HepG2 (cell line): Measurements from ENCODE around the gene ZBTB7A. TPM values are rescaled to one million over a fixed set of nuclear protein-coding genes. Genes with fewer than 3 reads are reported as not detected.

ENCODE experiments used
- ASH2L ChIP-seq: fragments of 300-600, 200-600 bp; sonication (generic); IDR thresholded peaks from 2 replicates; pipeline ENCODE4 v1.7.0; 2017; ENCODE audit warnings: low read depth, mild to moderate bottlenecking, moderate library complexity, mixed read lengths, low read length; ENCODE audit not compliant: insufficient read length
- ATF6 ChIP-seq: sonication (generic); formaldehyde crosslinking; conservative IDR thresholded peaks from 2 replicates; pipeline ENCODE4 v1.4.0; 2020; ENCODE audit warnings: missing genetic modification reagents
- FOXM1 ChIP-seq: sonication (generic); formaldehyde crosslinking; IDR thresholded peaks from 2 replicates; pipeline ENCODE4 v1.5.0; 2020; ENCODE audit warnings: missing genetic modification reagents
- GRHL1 ChIP-seq: sonication (generic); formaldehyde crosslinking; conservative IDR thresholded peaks from 2 replicates; pipeline ENCODE4 v1.8.0; 2022; ENCODE audit warnings: missing genetic modification reagents
- HMGXB4 ChIP-seq, 2 experiments: sonication (generic) in 1 of 2; formaldehyde crosslinking in 1 of 2; IDR thresholded peaks; 2 replicates each; pipeline versions ENCODE4 v1.4.0 to v1.6.1; 2018 to 2020; ENCODE audit warnings: missing genetic modification reagents in 2 of 2, borderline replicate concordance in 1 of 2, low read depth in 1 of 2, mild to moderate bottlenecking in 1 of 2, missing biosample characterization in 1 of 2
- HNRNPH1 ChIP-seq: fragments of 200-400 bp; formaldehyde crosslinking; optimal IDR thresholded peaks from 2 replicates; pipeline ENCODE3; 2017; ENCODE audit warnings: mild to moderate bottlenecking, low read depth, low read length
- NFAT5 ChIP-seq: sonication (generic); formaldehyde crosslinking; IDR thresholded peaks from 2 replicates; pipeline ENCODE4 v1.4.0; 2020; ENCODE audit warnings: missing genetic modification reagents
- PLRG1 ChIP-seq: fragments of 450-650 bp; conservative IDR thresholded peaks from 2 replicates; pipeline ENCODE4 v1.6.1; 2016
- RARA ChIP-seq: IDR thresholded peaks from 2 replicates; pipeline ENCODE4 v1.6.1; 2016; ENCODE audit warnings: missing genetic modification reagents, missing compliant biosample characterization
- SP4 ChIP-seq: sonication (generic); formaldehyde crosslinking; IDR thresholded peaks from 2 replicates; pipeline ENCODE4 v1.8.1; 2023; ENCODE audit warnings: mild to moderate bottlenecking, missing genetic modification reagents
- SSRP1 ChIP-seq: IDR thresholded peaks from 2 replicates; pipeline ENCODE4 v1.6.1; 2016; ENCODE audit warnings: control low read depth
- ZBTB42 ChIP-seq: sonication (generic); formaldehyde crosslinking; IDR thresholded peaks from 2 replicates; pipeline ENCODE4 v1.5.0; 2020; ENCODE audit warnings: mild to moderate bottlenecking, missing genetic modification reagents
- ZNF234 ChIP-seq: sonication (generic); formaldehyde crosslinking; conservative IDR thresholded peaks from 2 replicates; pipeline ENCODE4 v1.5.1; 2020; ENCODE audit warnings: mild to moderate bottlenecking, missing genetic modification reagents
- ZNF570 ChIP-seq: sonication (generic); formaldehyde crosslinking; IDR thresholded peaks from 2 replicates; pipeline ENCODE4 v1.4.0; 2020; ENCODE audit warnings: mild to moderate bottlenecking, missing genetic modification reagents, borderline replicate concordance
- ZNF678 ChIP-seq: sonication (generic); formaldehyde crosslinking; IDR thresholded peaks from 2 replicates; pipeline ENCODE4 v1.4.0; 2020; ENCODE audit warnings: mild to moderate bottlenecking, missing genetic modification reagents
- ZNF709 ChIP-seq: sonication (generic); formaldehyde crosslinking; IDR thresholded peaks from 2 replicates; pipeline ENCODE4 v1.5.0; 2020; ENCODE audit warnings: mild to moderate bottlenecking, missing genetic modification reagents
- polyA plus RNA-seq, 8 experiments: library from polyadenylated mRNA; depleted of rRNA in 3 of 8; stranded (reverse) in 7 of 8; unstranded in 1 of 8; fragments of >200 nt; fragmentation: Illumina TruSeq in 4 of 8; extraction: Trizol in 4 of 8; gene quantifications; 2 replicates each; pipeline versions ENCODE4 v1.2.1 to v1.2.3, GENCODE V29; 2011 to 2016; ENCODE audit warnings: low read depth in 4 of 8, missing spikeins in 1 of 8, mixed read lengths in 1 of 8; ENCODE audit not compliant: insufficient read depth in 1 of 8
- total RNA-seq, 5 experiments: library from RNA; depleted of rRNA; stranded (reverse); fragments of >200 nt; fragmentation: Illumina TruSeq; extraction: Trizol; gene quantifications; 2 replicates each; pipeline ENCODE4 v1.2.3, GENCODE V29; 2016; ENCODE audit warnings: low read depth in 1 of 5

ZBTB7A gene
- total and polyA plus RNA-seq, 2 of the 13 experiments (the other 11 are each of a cell fraction or from before 2014, with no cell fraction given): 3.6 to 4.0 TPM

- TF ChIP-seq GRHL1 (no peak), NFAT5 (CRISPR knock-in tag) (no peak), ZNF234 (CRISPR knock-in tag) (no peak), ZNF570 (CRISPR knock-in tag) (no peak), ZNF709 (CRISPR knock-in tag) (0 out of 2 replicates have a peak, but pooled peaks have one; percentile 55), PLRG1 (no peak), FOXM1 (CRISPR knock-in tag) (no peak), RARA (CRISPR knock-in tag) (no peak), ASH2L (no peak), ZBTB42 (CRISPR knock-in tag) (0 out of 2 replicates have a peak, but pooled peaks have one; percentile 69), SSRP1 (CRISPR knock-in tag) (no peak), ATF6 (CRISPR knock-in tag) (no peak), HMGXB4 (CRISPR knock-in tag; IDR thresholded peaks at IDR 0.05; ENCODE audit: borderline replicate concordance in 1 of 2, low read depth in 1 of 2) (peak in 1 of 2 experiments; percentile 71; a peak in 2 of 4 replicates), ZNF678 (CRISPR knock-in tag) (no peak), HNRNPH1 (no peak), SP4 (CRISPR knock-in tag) (no peak)
Observed at GRCh38 chr19:4064496-4065260, 2.0 kb downstream of the ZBTB7A start (continued).
